Stimulated activated CD4-positive, alpha-beta T cell treated with anti-CD3 and anti-CD28 coated beads, TNF-alpha, amount 100 ng/mL, for 4 hours (primary cell): ENCODE measurements around the gene SH2D2A.
"Not testable (repeated sequence)": the region's sequence is repeated elsewhere in the genome, so short reads cannot be mapped to it uniquely, and the experiment has no call there.

Source experiments
- DNase-seq, 3 experiments: peaks; one replicate each; pipeline ENCODE4 v3.0.0-alpha.2; 2020; ENCODE audit warnings: low read depth in 3 of 3

The SH2D2A gene

DNA sequence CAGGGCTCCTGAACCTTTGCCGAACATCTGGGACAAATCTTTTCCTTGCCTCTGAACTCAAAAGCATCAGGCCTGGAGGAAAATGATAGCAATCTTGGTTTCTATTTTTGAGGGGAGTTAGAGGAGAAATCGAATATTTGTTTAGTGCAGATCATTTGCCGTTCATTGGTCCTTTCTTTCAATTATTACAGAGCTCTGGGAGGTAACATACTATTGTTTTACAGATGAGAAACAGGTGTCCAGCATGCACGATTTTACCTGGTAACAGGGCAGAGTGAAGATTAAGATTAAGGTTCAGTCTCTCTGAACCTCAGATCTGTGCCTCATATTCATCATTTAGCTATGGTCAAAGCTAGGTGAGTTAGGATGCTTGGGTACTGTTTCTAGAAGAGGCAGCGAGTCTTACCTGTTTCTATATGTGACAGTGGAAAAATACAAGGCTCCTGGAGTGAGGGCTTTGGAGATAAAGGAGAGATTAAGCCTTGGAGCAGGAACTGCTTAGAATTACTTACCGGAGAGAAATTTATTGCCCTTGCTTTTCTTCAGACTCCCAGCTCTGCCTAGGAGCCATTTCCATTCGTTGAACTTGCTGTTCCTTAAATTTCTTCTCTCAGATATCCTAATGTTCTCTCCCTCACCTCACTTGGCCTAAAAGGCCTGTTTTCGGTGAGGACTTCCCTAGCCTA lies 47.9 kb downstream of the SH2D2A start:
- no peak for DNase-seq

DNA sequence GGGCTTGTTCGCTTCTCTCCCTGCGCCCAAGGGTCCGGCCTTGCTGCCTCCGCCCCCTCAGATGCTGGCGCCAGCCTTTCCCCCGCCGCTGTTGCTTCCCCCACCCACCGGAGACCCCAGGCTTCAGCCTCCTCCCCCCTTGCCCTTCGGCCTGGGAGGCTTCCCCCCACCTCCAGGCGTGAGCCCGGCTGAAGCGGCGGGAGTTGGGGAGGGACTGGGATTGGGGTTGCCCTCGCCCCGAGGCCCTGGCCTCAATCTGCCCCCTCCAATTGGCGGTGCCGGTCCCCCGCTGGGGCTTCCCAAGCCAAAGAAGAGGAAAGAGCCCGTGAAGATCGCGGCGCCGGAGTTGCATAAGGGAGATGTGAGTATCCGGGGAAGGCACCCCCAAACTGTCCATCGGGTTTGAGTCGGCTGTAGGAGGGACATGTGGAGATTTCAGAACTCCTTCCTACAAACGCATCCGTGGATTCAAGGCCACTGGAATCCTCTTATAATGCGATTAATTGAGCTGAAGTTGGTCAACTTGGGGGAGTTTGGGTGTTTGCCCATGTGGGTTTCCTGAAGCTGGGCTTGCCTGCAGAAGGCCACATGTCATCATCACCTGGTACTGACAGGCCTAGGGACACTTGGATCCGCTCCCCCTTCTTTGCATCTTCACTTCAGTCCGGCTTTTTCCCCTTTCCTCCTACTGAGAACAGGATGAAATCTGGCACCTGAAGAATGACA lies 48.6 kb downstream of the SH2D2A start:
- no peak for DNase-seq

DNA sequence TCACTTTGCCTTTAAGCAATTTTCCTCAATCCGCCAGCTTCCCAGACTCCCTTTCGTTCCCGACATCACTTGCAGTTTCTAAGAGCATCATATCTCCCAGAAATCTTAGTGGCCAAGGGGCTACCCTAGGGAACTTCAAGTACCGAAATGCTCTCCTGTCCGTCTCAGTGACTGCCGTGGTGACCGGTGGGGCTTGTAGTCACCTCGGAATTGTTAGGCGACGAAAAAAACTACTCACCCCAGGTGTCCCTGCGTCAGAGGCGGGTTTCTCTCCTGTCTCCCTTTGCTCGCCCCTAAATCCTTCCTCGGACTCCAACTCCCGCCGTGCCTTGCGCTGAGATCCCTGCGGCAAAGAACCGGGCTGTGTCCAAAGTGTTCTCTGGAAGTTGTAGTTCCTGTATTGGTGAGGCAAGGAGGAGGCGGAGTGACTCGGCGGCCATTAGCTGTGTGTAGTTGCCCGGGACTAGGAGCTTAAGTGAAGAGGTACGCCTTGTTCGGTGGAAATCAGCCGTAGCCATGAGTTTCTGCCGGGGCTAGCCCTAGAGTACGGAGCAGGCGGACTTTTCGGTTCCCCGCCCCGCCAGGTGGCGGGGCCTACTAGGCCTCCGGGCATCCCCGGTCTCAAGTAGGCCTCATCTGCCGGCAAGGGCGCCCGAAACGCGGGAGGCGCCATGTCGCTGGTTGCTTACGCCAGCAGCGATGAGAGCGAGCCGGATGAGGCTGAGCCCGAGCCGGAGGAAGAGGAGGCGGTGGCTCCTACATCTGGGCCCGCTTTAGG lies 49.4 kb downstream of the SH2D2A start, which contains the start of gene PRCC:
Gene PRCC (plus strand): TSS at position 435 of the 778 bp plus-strand sequence. CDS start 237 bp downstream, at position 672.
- peak; percentile 80 to 97 (median 94) for DNase-seq

DNA sequence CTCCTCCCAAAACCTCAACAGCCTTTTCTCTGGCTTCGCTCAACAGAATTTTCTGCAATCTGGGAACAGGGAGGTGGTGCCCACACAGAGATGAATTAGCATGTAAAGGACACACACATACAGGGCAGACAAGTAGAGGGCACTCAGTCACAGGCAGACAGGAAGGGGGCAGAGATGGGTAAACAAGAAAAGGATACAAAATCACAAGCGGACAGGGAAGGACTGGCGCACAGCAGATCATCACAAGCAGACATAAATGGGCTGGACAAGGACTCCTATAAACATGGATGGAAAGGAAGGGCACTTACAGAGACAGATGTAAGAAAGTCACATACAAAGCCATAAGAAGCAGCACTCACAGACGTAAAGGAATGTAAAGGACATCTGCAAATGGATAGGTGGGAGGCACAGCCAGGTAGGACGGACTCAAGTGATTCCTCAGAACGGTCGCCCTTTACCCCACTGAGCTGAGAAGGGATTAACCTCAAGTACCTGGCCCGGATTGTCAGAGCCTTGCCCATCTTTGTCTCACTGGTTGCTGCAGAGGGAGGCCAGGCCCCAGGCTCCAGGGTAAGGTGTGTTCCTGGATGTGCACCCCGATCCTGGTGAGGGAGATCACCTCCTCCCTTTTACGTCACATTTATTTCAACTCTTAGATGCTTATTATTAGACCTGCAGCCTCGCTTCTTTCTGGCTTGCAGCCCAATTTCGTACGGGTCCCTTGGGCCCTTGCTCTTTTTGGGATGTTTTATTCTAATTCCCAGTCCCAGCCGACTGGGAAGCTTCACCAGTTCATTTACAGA lies 50.1 kb downstream of the SH2D2A start:
- peak in 1 of 3 experiments; percentile 33 for DNase-seq

DNA sequence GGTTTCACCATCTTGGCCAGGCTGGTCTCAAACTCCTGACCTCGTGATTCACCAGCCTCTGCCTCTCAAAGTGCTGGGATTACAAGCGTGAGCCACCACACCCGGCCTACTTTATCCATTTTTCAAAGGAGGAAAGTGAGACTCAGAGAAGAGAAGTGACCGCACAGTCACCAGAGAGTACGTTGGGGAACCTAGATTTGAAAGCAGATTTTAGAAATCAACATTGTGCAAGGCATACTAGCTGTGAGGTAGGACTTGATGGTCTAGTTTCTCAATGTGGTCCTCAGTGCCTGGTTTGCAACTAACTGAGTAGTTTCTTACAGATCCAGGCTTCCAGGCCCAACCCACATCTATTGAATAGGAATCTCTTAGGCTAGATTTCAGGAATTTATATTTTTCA lies 51.0 kb downstream of the SH2D2A start:
- no peak for DNase-seq

DNA sequence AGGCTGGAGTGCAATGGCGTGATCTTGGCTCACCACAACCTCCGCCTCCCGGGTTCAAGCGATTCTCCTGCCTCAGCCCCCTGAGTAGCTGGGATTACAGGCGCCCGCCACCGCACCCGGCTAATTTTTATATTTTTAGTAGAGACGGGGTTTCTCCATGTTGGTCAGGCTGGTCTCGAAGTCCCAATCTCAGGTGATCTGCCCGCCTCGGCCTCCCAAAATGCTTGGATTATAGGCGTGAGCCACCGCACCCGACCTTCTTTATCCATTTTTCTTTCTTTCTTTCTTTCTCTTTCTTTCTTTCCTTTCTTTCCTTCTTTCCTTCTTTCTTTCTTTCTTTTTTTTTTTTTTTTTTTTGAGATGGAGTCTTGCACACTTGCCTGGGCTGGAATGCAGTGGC lies 51.5 kb downstream of the SH2D2A start:
- not testable (repeated sequence) for DNase-seq

DNA sequence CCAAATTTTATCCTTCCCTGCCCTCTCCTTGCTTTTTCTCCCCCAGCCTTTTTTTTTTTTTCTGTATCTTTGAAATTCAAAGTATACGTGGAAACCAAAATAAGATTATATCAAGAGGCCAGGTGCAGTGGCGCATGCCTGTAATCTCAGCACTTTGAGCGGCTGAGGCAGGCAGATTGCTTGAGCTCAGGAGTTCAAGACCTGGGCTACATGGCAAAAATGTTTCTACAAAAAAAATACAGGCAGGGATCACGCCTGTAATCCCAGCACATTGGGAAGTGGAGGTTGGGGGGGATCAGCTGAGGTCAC lies 55.9 kb downstream of the SH2D2A start:
- DNase-seq, result no peak

DNA sequence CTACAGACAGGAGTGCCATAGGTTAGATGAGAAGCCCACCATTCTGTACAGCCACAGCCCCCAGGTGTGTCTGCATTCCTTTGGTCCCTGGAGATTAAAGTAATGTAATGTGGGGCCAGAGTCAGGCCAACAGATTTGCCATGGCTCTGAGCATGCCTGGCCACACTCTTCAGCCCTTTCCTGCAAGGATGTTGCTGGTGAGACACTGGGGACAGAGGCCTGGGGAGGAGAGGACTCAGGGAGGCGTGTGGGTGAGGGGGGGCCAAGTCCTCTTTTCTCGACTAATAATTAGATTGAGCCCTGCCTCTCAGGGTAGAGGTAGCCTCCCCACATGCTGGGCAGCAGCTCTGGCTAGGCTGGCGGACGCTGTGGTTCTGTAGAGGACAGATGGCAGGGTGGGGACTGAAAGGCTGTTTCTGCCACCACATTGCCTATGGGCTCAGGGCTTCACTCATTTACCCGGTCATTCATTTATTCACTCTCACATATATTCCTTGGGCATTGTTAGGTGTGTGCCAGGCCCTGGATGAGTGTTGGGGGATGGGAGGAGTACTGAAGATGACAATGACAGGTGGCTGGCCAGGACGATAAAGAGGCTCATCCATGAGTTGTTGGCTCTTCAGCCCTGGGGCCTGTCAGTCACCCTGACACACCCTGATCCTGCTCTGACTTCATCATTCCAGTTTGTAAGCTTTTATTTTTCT lies 56.4 kb downstream of the SH2D2A start:
- DNase-seq, result no peak

DNA sequence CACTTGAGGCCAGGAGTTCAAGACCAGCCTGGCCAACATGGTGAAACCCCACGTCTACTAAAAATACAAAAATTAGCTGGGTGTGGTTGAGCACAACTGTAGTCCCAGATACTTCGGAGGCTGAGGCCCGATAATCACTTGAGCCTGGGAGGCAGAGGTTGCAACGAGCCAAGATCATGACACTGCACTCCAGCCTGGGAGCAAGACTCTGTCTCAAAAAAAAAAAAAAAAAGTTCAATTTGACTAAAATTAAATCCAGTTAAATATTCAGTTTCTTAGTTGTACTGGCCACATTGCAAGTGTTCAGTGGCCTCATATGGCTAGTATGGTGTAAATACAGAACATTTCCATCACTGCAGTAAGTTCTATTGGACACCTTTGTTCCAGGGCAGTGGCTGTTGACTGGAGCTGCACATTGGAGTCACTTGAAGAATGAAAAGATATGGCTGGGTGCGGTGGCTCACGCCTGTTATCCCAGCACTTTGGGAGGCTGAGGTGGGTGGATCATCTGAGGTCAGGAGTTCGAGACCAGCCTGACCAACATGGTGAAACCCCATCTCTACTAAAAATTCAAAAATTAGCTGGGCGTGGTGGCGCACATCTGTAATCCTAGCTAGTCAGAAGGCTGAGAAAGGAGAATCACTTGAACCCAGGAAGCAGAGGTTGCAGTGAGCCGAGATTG lies 58.9 kb downstream of the SH2D2A start:
- not testable (repeated sequence) for DNase-seq

DNA sequence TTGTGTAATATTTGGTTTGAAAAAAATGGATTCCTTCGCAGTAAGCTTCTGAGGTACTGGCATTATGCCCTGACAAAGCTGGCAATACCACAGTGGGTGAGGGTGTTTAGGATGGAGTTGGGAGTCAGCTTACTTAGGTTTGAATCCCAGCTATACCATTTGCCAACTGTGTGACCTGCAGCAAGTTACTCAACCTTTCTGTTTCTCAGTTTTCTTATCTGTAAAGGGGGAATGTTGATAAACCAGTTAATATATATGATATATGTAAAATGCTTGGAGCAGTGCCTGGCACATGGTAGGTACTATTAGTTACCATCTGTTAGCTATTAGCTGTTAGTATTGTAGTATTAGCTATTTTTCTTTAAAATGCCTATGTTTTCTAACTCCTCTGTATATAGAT lies 60.3 kb downstream of the SH2D2A start:
- DNase-seq, result no peak
